HepG2 (cell line): Measurements from ENCODE around the gene AGFG1. TPM values are rescaled to one million over a fixed set of nuclear protein-coding genes. Genes with fewer than 3 reads are reported as not detected.
A peak's percentile ranks its signal among the peaks of the same experiment; 100 is the strongest.

Experiments used
- ATAC-seq: fragments of 200-7000 bp; cut with Tn5 transposase; 3 replicates; pipeline ENCODE4 v1.9.1; 2020; ENCODE audit warnings: mild to moderate bottlenecking, moderate library complexity
- BruUV-seq: library from RNA; stranded (reverse); fragments of 400-500 nt; replicated peaks from 2 replicates; lab custom pipeline; 2021; lab: Mats Ljungman, UMichigan
- CTCF ChIA-PET: fragments of 300-600 bp; formaldehyde crosslinking; extraction: SDS; loops from one replicate; lab custom pipeline; 2021; ENCODE audit warnings: low total read pairs, inconsistent platforms, low intra/inter-chr PET ratio; lab: Yijun Ruan, JAX
- POLR2A ChIA-PET: fragments of 350-600 bp; sonication (Branson Sonifier 250); formaldehyde crosslinking; loops from one replicate; lab custom pipeline; 2020; ENCODE audit warnings: antibody characterized with exemption, inconsistent platforms; lab: Yijun Ruan, JAX
- DNase-seq: peaks from one replicate; pipeline ENCODE4 v3.0.0-alpha.2; 2015; ENCODE audit warnings: low spot score
- FAIRE-seq: peaks from 3 replicates; lab custom pipeline; 2011; peaks lifted over from hg19 to GRCh38; lab: Jason Lieb, UNC
- H2AFZ ChIP-seq: one replicate; pipeline ENCODE4 v1.6.1; 2011; ENCODE audit warnings: low read length, inconsistent platforms
- H3K27ac ChIP-seq: fragments of 300-600 bp; 3 replicates; pipeline ENCODE4 v1.8.0; 2011; ENCODE audit warnings: mixed run types, mild to moderate bottlenecking, mixed read lengths, low read length, inconsistent platforms; ENCODE audit not compliant: insufficient read depth; ENCODE audit errors: extremely low read length
- H3K27me3 ChIP-seq, 2 experiments: fragments of 200-600 bp in 1 of 2; 2 replicates in 1 of 2; 3 replicates in 1 of 2; pipeline versions ENCODE4 v1.6.0 to v1.8.0; 2011; ENCODE audit warnings: low read length in 2 of 2, mild to moderate bottlenecking in 2 of 2, moderate library complexity in 2 of 2, inconsistent platforms in 1 of 2; ENCODE audit not compliant: insufficient read depth in 2 of 2, control insufficient read depth in 1 of 2
- H3K36me3 ChIP-seq, 2 experiments: fragments of 200-600 bp in 1 of 2; replicated peaks in 1 of 2; 2 replicates in 1 of 2; 3 replicates in 1 of 2; pipeline versions ENCODE4 v1.5.1 to v1.8.0; 2011; ENCODE audit warnings: low read length in 2 of 2, inconsistent platforms in 1 of 2; ENCODE audit not compliant: insufficient read depth in 2 of 2, control insufficient read depth in 1 of 2
- H3K4me1 ChIP-seq: 2 replicates; pipeline ENCODE4 v1.5.1; 2012; ENCODE audit warnings: low read length, inconsistent platforms; ENCODE audit not compliant: insufficient read depth
- H3K4me2 ChIP-seq: 2 replicates; pipeline ENCODE4 v1.6.0; 2011; ENCODE audit warnings: low read depth, low read length, inconsistent platforms
- H3K4me3 ChIP-seq, 3 experiments: fragments of 200-600 bp in 1 of 3; sonication (generic), shearing (Covaris generic) in 1 of 3; replicated peaks in 1 of 3; 2 replicates each; pipeline ENCODE4 v1.5.1; 2011 to 2016; ENCODE audit warnings: low read length in 3 of 3, inconsistent platforms in 2 of 3, low read depth in 2 of 3, mild to moderate bottlenecking in 2 of 3, control low read depth in 1 of 3, mixed read lengths in 1 of 3; ENCODE audit not compliant: insufficient read depth in 1 of 3
- H3K79me2 ChIP-seq: one replicate; pipeline ENCODE4 v1.6.1; 2011; ENCODE audit warnings: low read length, inconsistent platforms; ENCODE audit not compliant: insufficient read depth
- H3K9ac ChIP-seq: 2 replicates; pipeline ENCODE4 v1.6.0; 2011; ENCODE audit warnings: mild to moderate bottlenecking, low read depth, low read length, inconsistent platforms; ENCODE audit not compliant: insufficient read depth
- H3K9me3 ChIP-seq: 2 replicates; pipeline ENCODE4 v1.5.1; 2012; ENCODE audit warnings: mild to moderate bottlenecking, low read length
- H4K20me1 ChIP-seq: 2 replicates; pipeline ENCODE4 v1.6.0; 2011; ENCODE audit warnings: inconsistent platforms, mild to moderate bottlenecking, low read length, moderate library complexity; ENCODE audit not compliant: insufficient read depth
- ZBTB20 ChIP-seq: sonication (generic); formaldehyde crosslinking; IDR thresholded peaks from 2 replicates; pipeline ENCODE4 v1.8.1; 2023; ENCODE audit warnings: missing genetic modification reagents, low read depth, mild to moderate bottlenecking, borderline replicate concordance
- ZFAT ChIP-seq: sonication (generic); formaldehyde crosslinking; conservative IDR thresholded peaks from 2 replicates; pipeline ENCODE4 v1.8.1; 2023; ENCODE audit warnings: missing genetic modification reagents, inconsistent platforms
- ZNF281 ChIP-seq: sonication (generic); formaldehyde crosslinking; IDR thresholded peaks from 2 replicates; pipeline ENCODE4 v1.4.0; 2020; ENCODE audit warnings: missing genetic modification reagents, borderline replicate concordance
- ZNF296 ChIP-seq: sonication (generic); formaldehyde crosslinking; conservative IDR thresholded peaks from 2 replicates; pipeline ENCODE4 v1.5.0; 2020; ENCODE audit warnings: mild to moderate bottlenecking, missing genetic modification reagents
- ZNF510 ChIP-seq: sonication (generic); formaldehyde crosslinking; IDR thresholded peaks from 2 replicates; pipeline ENCODE4 v1.4.0; 2020; ENCODE audit warnings: low read depth, mild to moderate bottlenecking, missing genetic modification reagents
- WGBS: methylation state at CpG from one replicate; pipeline ENCODE4 v1.1.6; 2017; ENCODE audit warnings: low lambda C conversion rate; 5-methylcytosine and 5-hydroxymethylcytosine counted together
- in situ Hi-C: cut with HindIII; loops from 2 replicates; pipeline ENCODE4 v1.10.0; 2017; ENCODE audit warnings: low pct_unique_long_range_greater_than_20kb; ENCODE audit not compliant: extremely low pct_ligation_motif_present
- intact Hi-C: fragments of 100-400 bp; cut with micrococcal nuclease; formaldehyde crosslinking; loops from one replicate; pipeline ENCODE4 v1.10.0; 2022; ENCODE audit not compliant: unreplicated experiment
- polyA plus RNA-seq, 8 experiments: library from polyadenylated mRNA; depleted of rRNA in 3 of 8; stranded (reverse) in 7 of 8; unstranded in 1 of 8; fragments of >200 nt; fragmentation: Illumina TruSeq in 4 of 8; extraction: Trizol in 4 of 8; gene quantifications; 2 replicates each; pipeline versions ENCODE4 v1.2.1 to v1.2.3, GENCODE V29; 2011 to 2016; ENCODE audit warnings: low read depth in 4 of 8, missing spikeins in 1 of 8, mixed read lengths in 1 of 8; ENCODE audit not compliant: insufficient read depth in 1 of 8
- total RNA-seq, 5 experiments: library from RNA; depleted of rRNA; stranded (reverse); fragments of >200 nt; fragmentation: Illumina TruSeq; extraction: Trizol; gene quantifications; 2 replicates each; pipeline ENCODE4 v1.2.3, GENCODE V29; 2016; ENCODE audit warnings: low read depth in 1 of 5

The AGFG1 gene
- total and polyA plus RNA-seq, 2 of the 13 experiments (the other 11 are each of a cell fraction or from before 2014, with no cell fraction given), result 145 to 168 TPM

- BruUV-seq, result no TSS peak
- peak overlapping the region; percentile 76 for H3K4me2 ChIP-seq
- peaks cover 53% of the 10 kb centered on the region for H3K4me1 ChIP-seq
- WGBS, result 23% methylated on average over 2 of the region's 2 CpGs
- H3K79me2 ChIP-seq, result peaks cover 62% of the 10 kb centered on the region
- no peaks in the 10 kb centered on the region for H3K9me3 ChIP-seq
- intact Hi-C loops (loop anchor here (2.0 to 10.0 kb wide), 4 partner anchors 38 to 338 kb away; partner anchors contain the start of gene CCL20), in situ Hi-C loops (loop anchor here (5.0 kb wide), 1 partner anchor 293 kb away; no protein-coding TSS in a partner anchor)
- CTCF ChIA-PET, result no interaction called here
- H3K4me3 ChIP-seq, result peak overlapping the region; percentile 94 to 98 (median 97); a peak in 5 of 6 replicates
- peak overlapping the region; percentile 88 for H3K9ac ChIP-seq
- DNase-seq, result no peak
- H2AFZ ChIP-seq, result no peak overlapping the region
- H3K36me3 ChIP-seq, result peaks cover 0 to 4% of the 10 kb centered on the region in 2 experiments; a peak in 1 of 5 replicates
- no peak for FAIRE-seq
- H4K20me1 ChIP-seq, result peaks cover 47% of the 10 kb centered on the region
- no peak for TF ChIP-seq ZBTB20
- TF ChIP-seq ZNF296 (CRISPR knock-in tag), result no peak
- TF ChIP-seq ZNF281 (CRISPR knock-in tag), result no peak
- no peak for TF ChIP-seq ZNF510 (CRISPR knock-in tag)
- no peak for TF ChIP-seq ZFAT (CRISPR knock-in tag)
- ATAC-seq, result no peak
- H3K27me3 ChIP-seq, result no peaks in the 10 kb centered on the region; a peak in 1 of 5 replicates
- H3K27ac ChIP-seq, result no peak overlapping the region
- POLR2A ChIA-PET, result interaction anchor here (1.0 to 1.4 kb wide), 3 partner anchors 23 to 148 kb away, joined by 3 to 12 read pairs (median 6); no protein-coding TSS in a partner anchor
Observed at GRCh38 chr2:227473806-227474205, 1.9 kb downstream of the AGFG1 start.
